Activated CD4-positive, alpha-beta T cell treated with anti-CD3 and anti-CD28 coated beads, Interleukin-10, Interleukin-2, amounts not matched to agents 100 ng/mL and 50 ng/mL, durations not matched to agents 16 hours and 8 hours (primary cell): Measurements from ENCODE around the gene NSD1.
"Not testable (repeated sequence)": the region's sequence is repeated elsewhere in the genome, so short reads cannot be mapped to it uniquely, and the experiment has no call there.

ENCODE experiments used
- DNase-seq: peaks from one replicate; pipeline ENCODE4 v3.0.0-alpha.2; 2020

The NSD1 gene

GRCh38 chr5:177131019-177131320 is 2.6 kb upstream of the NSD1 start:
- DNase-seq = no peak

- no peak for DNase-seq
Measured at GRCh38 chr5:177131352-177132135, 2.0 kb upstream of the NSD1 start.

- DNase-seq = peak; percentile 45
Measured at GRCh38 chr5:177132136-177133095, 1.2 kb upstream of the NSD1 start.

- DNase-seq = peak; percentile 47
Measured at GRCh38 chr5:177133853-177134696, 502 bp downstream of the NSD1 start.

GRCh38 chr5:177134697-177135225 is 1.2 kb downstream of the NSD1 start:
- no peak for DNase-seq

- no peak for DNase-seq
Measured at GRCh38 chr5:177140312-177140711, 6.7 kb downstream of the NSD1 start.

- no peak for DNase-seq
Measured at GRCh38 chr5:177141496-177141895, 7.9 kb downstream of the NSD1 start.

- no peak for DNase-seq
Measured at GRCh38 chr5:177142098-177142611, 8.6 kb downstream of the NSD1 start.

GRCh38 chr5:177142778-177143177 is 9.2 kb downstream of the NSD1 start:
- no peak for DNase-seq

GRCh38 chr5:177146891-177147638 is 13.5 kb downstream of the NSD1 start:
- DNase-seq = no peak

GRCh38 chr5:177150061-177150460 is 16.5 kb downstream of the NSD1 start:
- DNase-seq = not testable (repeated sequence)

GRCh38 chr5:177154003-177154643 is 20.6 kb downstream of the NSD1 start:
- no peak for DNase-seq

- DNase-seq = no peak
Measured at GRCh38 chr5:177162379-177162778, 28.8 kb downstream of the NSD1 start.

- no peak for DNase-seq
Measured at GRCh38 chr5:177163500-177163899, 29.9 kb downstream of the NSD1 start.

GRCh38 chr5:177169271-177169670 is 35.7 kb downstream of the NSD1 start:
- no peak for DNase-seq

- no peak for DNase-seq
Measured at GRCh38 chr5:177171961-177172360, 38.4 kb downstream of the NSD1 start.

GRCh38 chr5:177175336-177175735 is 41.8 kb downstream of the NSD1 start:
- no peak for DNase-seq

GRCh38 chr5:177176175-177176711 is 42.7 kb downstream of the NSD1 start:
- no peak for DNase-seq

- DNase-seq = not testable (repeated sequence)
Measured at GRCh38 chr5:177177847-177178437, 44.4 kb downstream of the NSD1 start.

GRCh38 chr5:177178733-177179304 is 45.2 kb downstream of the NSD1 start:
- no peak for DNase-seq
